ENCODE data around the gene SIRPB2. TPM values are rescaled to one million over a fixed set of nuclear protein-coding genes. Genes with fewer than 3 reads are reported as not detected.

SIRPB2 gene
- total and polyA plus RNA-seq, 8 donors, result 1.3 to 29.9 (median 2.0) TPM

DNA sequence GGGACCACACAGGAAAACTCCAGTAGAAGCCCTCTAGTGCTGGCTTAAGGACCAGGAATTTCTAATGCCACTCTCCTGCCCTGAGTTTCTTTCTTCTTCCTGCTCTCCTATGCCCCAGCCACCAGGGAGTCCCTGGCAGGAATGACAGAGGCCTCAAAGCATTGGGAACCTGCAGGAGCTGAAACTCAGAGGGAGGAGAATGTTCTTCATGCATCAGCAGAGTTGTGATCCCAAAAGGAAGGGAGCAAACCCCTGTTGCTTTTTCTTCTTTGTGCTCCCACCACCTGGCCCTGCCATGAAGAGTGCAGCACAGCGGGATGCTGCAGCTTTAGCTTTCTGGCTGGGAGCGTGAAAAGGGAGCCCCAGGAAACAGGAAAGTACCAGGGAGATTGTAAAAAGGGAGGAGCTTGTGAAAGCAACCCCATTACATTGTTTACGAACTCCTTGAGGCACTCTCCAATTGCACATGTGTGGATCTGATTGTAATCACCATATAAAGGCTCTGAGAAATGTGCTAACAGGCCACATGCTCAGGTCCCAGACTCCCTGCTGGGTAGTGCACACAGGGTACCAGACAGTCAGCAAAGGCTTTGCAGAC lies 63.7 kb downstream of the SIRPB2 start:
- no peaks in the 10 kb centered on the region for H3K4me1 ChIP-seq
- DNase-seq (no peak), ATAC-seq (peak; percentile 71)
- H3K36me3 ChIP-seq, result no peaks in the 10 kb centered on the region
- no peak overlapping the region for H3K27ac ChIP-seq
- no peak overlapping the region for H3K4me3 ChIP-seq
- no peaks in the 10 kb centered on the region for H3K9me3 ChIP-seq
- H3K27me3 ChIP-seq, result no peaks in the 10 kb centered on the region
- intact Hi-C loops (cut with DNase I), result no loop called here
- TF ChIP-seq, protein P1, sequence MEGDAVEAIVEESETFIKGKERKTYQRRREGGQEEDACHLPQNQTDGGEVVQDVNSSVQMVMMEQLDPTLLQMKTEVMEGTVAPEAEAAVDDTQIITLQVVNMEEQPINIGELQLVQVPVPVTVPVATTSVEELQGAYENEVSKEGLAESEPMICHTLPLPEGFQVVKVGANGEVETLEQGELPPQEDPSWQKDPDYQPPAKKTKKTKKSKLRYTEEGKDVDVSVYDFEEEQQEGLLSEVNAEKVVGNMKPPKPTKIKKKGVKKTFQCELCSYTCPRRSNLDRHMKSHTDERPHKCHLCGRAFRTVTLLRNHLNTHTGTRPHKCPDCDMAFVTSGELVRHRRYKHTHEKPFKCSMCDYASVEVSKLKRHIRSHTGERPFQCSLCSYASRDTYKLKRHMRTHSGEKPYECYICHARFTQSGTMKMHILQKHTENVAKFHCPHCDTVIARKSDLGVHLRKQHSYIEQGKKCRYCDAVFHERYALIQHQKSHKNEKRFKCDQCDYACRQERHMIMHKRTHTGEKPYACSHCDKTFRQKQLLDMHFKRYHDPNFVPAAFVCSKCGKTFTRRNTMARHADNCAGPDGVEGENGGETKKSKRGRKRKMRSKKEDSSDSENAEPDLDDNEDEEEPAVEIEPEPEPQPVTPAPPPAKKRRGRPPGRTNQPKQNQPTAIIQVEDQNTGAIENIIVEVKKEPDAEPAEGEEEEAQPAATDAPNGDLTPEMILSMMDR (IDR thresholded peaks at IDR 0.05), result no peak

DNA sequence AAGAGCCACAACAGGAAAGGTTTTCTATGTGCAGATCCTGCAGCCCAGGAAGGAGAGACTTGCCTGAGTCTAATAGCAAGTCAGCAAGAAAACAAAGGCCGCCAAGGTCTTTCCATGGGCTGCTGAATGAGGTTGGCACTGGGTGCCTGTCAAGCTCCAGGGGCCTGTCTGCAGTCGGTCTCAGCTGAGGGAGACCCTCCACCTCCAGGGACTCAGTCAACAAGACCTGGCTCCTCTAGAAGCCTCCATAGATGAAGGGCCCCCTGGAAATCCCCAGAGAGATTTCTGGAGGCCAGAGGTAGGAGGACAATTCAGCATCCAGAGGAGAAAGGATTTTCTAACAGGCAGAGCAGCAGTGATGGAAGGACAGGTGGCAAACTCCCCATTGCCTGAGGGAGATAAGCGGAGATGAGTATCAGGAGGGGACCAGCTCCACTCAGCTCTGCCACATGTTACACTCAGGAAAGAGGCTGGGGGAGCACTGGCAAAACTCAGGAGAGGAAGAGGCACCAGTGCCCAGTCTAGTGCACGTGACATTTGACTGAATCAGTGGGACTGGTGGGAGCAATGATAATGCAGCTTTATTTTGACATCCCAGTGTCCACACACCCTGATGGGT lies 64.9 kb downstream of the SIRPB2 start:
- no peaks in the 10 kb centered on the region for H3K4me1 ChIP-seq
- no peak overlapping the region for H3K4me3 ChIP-seq
- intact Hi-C loops (cut with DNase I), result no loop called here
- no peaks in the 10 kb centered on the region for H3K27me3 ChIP-seq
- DNase-seq (no peak), ATAC-seq (no peak)
- H3K27ac ChIP-seq, result no peak overlapping the region
- H3K36me3 ChIP-seq, result no peaks in the 10 kb centered on the region
- TF ChIP-seq, protein P1 (IDR thresholded peaks at IDR 0.05), result no peak
- peaks cover 0 to under 1% of the 10 kb centered on the region in 2 donors for H3K9me3 ChIP-seq

Other genes starting within 250 kb of the SIRPB2 start
- 1 to 10 TPM; 4.8 to 5.9 TPM for gene SNPH, start 225.1 kb downstream of the SIRPB2 start, total RNA-seq
- gene SNPH, start 225.1 kb downstream of the SIRPB2 start, polyA plus RNA-seq (ENCODE audit: insufficient read length in 6 of 6), result 1 to 10 TPM; 1.8 to 3.4 (median 2.2) TPM
- 10 to 100 TPM; 13.5 to 21.5 TPM for gene SDCBP2, start 162.3 kb downstream of the SIRPB2 start, total RNA-seq
- 1 to 10 TPM; 1.8 to 3.3 (median 2.9) TPM for gene SDCBP2, start 162.3 kb downstream of the SIRPB2 start, polyA plus RNA-seq (ENCODE audit: insufficient read length in 6 of 6)
- gene FKBP1A, start 98.4 kb downstream of the SIRPB2 start, total RNA-seq, result 100 to 1,000 TPM; 278 to 385 TPM
- gene FKBP1A, start 98.4 kb downstream of the SIRPB2 start, polyA plus RNA-seq (ENCODE audit: insufficient read length in 6 of 6), result 100 to 1,000 TPM; 400 to 507 (median 446) TPM
- 10 to 100 TPM; 60.5 to 96.9 TPM for gene NSFL1C, start 24.6 kb downstream of the SIRPB2 start, total RNA-seq
- gene NSFL1C, start 24.6 kb downstream of the SIRPB2 start, polyA plus RNA-seq (ENCODE audit: insufficient read length in 6 of 6), result 10 to 100 TPM; 87.6 to 94.8 (median 92.9) TPM
- 1 to 10 TPM in 1 of 2 donors, under 1 TPM in 1; 0.79 to 1.6 TPM for gene SIRPD, start 66.3 kb upstream of the SIRPB2 start, total RNA-seq
- gene SIRPD, start 66.3 kb upstream of the SIRPB2 start, polyA plus RNA-seq (ENCODE audit: insufficient read length in 6 of 6), result under 1 TPM in 1 of 6 donors, not detected in 5; 0.08 TPM
- 10 to 100 TPM in 1 of 2 donors, 1 to 10 TPM in 1; 8.0 to 57.9 TPM for gene SIRPB1, start 128.6 kb upstream of the SIRPB2 start, total RNA-seq
- 1 to 10 TPM in 3 of 6 donors, under 1 TPM in 3; 0.34 to 3.5 (median 1.0) TPM for gene SIRPB1, start 128.6 kb upstream of the SIRPB2 start, polyA plus RNA-seq (ENCODE audit: insufficient read length in 6 of 6)
- gene SIRPG, start 166.4 kb upstream of the SIRPB2 start, total RNA-seq, result under 1 TPM; 0.38 to 0.58 TPM
- under 1 TPM in 5 of 6 donors, not detected in 1; 0.15 to 0.37 (median 0.23) TPM for gene SIRPG, start 166.4 kb upstream of the SIRPB2 start, polyA plus RNA-seq (ENCODE audit: insufficient read length in 6 of 6)